Activated naive CD8-positive, alpha-beta T cell treated with anti-CD3 and anti-CD28 coated beads for 36 hours (primary cell): ENCODE measurements around the gene ST3GAL2. TPM values are rescaled to one million over a fixed set of nuclear protein-coding genes. Genes with fewer than 3 reads are reported as not detected.
A peak's percentile ranks its signal among the peaks of the same experiment; 100 is the strongest.

Experiments
- DNase-seq: peaks from one replicate; pipeline ENCODE4 v3.0.0; 2021
- H3K27ac Mint-ChIP-seq: one replicate; pipeline ENCODE4 v1.8.0; 2022; ENCODE audit warnings: mild to moderate bottlenecking, moderate library complexity, mixed read lengths
- H3K27me3 Mint-ChIP-seq: one replicate; pipeline ENCODE4 v1.8.0; 2022; ENCODE audit warnings: mild to moderate bottlenecking, mixed read lengths
- H3K36me3 Mint-ChIP-seq: one replicate; pipeline ENCODE4 v1.8.0; 2021; ENCODE audit warnings: mild to moderate bottlenecking, mixed read lengths
- H3K4me1 Mint-ChIP-seq: one replicate; pipeline ENCODE4 v1.8.0; 2021; ENCODE audit warnings: mixed read lengths
- H3K4me3 Mint-ChIP-seq: one replicate; pipeline ENCODE4 v1.8.0; 2022; ENCODE audit warnings: mild to moderate bottlenecking, moderate library complexity, mixed read lengths
- H3K9me3 Mint-ChIP-seq: one replicate; pipeline ENCODE4 v1.8.0; 2022; ENCODE audit warnings: mixed read lengths
- total RNA-seq, 2 experiments: library from RNA; stranded (reverse); gene quantifications; one replicate each; pipeline ENCODE4 v1.2.3, GENCODE V29; 2021

The ST3GAL2 gene, protein sequence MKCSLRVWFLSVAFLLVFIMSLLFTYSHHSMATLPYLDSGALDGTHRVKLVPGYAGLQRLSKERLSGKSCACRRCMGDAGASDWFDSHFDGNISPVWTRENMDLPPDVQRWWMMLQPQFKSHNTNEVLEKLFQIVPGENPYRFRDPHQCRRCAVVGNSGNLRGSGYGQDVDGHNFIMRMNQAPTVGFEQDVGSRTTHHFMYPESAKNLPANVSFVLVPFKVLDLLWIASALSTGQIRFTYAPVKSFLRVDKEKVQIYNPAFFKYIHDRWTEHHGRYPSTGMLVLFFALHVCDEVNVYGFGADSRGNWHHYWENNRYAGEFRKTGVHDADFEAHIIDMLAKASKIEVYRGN
- 10 to 100 TPM; 21.5 to 23.3 TPM for total RNA-seq

DNA sequence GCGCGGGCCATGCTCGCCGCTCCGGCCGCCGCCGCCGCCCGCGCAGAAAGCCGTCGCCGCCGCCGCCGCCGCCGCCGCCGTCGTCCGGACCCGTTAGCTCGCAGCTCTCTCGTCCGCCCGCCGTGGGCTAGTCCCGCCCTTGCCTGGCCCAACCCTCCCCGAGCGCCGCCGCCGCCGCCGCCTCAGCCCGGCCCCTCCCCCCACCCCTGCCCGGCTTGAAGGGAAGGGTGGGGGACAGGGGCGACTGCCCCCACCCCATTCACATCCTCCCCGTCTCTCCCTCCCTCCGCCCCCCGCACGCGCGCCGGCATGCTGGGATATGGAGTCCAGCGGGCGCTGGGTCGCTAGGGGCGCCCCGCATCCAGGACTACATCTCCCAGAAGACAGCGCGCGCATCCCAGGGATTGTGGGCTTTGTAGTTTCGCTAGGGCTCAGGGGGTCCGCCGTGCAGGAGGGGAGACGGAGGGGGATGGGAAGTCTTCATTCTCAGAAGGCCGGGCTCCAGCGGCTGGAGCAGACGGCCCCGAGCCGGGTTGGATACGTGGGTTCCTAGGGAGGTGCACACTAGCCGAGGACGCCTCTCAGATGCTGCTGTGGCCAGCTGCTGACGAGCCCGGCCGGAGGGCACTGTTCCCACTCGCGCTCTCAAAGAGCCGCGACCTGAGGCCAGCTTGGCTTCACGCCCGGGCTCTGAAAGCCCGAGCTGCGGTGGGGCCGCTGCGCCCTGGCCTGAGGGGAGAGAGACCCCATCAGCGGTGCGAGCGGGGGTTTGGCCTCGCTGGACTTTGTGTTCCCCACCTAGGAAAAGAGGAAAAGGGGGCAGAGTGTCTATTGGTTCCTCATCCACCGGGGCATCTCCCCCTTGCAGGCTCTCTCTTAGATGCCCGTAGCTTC is at the start of gene ST3GAL2:
TSS of gene ST3GAL2 (minus strand) at position 132 of the 894 bp plus-strand sequence. CDS start 40,570 bp downstream, outside the sequence.
- Mint-ChIP-seq H3K4me1 (peaks cover 30% of the 10 kb centered on the region), H3K9me3 (no peaks in the 10 kb centered on the region), H3K36me3 (peaks cover 2% of the 10 kb centered on the region), H3K4me3 (peak within 1 kb of the TSS; percentile 96), H3K27ac (peak within 1 kb of the TSS; percentile 81), H3K27me3 (no peaks in the 10 kb centered on the region)
- peak; percentile 94 for DNase-seq

DNA sequence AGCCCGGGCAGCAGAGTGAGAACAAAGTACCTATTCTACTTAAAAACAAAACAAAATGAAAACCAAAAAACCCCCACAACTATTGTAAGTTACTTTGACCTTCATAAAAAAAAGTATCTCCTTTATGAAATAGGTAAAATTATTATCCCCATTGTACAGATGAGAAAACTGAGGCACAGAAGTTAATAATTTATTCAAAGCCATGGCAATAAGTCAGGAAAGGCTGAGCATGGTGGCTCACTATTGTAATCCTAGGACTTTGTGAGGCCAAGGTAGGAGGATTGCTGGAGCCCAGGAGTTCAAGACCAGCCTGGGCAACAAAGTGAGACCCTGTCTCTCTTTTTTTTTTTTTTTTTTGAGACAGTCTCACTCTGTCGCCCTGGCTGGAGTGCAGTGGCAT is 46.0 kb upstream of the ST3GAL2 start:
- Mint-ChIP-seq H3K27me3 (no peaks in the 10 kb centered on the region), H3K9me3 (no peaks in the 10 kb centered on the region), H3K4me3 (no peak overlapping the region), H3K36me3 (peaks cover 2% of the 10 kb centered on the region), H3K4me1 (no peaks in the 10 kb centered on the region), H3K27ac (no peak overlapping the region)
- DNase-seq: no peak

DNA sequence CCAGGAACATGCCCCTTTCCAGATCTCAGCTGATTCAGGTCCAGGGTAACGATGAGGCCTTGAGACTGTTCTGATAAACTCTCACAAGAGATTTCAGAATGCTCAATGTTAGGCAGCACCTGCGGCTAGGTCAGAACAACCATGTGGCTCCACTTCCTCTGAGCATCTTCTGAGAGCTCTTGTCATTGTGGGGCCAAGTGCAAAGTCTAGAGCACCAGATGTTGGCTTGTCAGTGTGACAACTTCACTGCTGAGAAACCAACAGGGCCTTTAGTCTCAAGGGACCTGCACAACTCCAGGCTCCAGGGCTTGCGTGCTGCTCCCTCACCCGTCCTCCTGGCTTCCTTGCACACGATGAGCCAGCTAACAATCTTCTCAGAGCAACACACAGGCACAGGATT is 44.5 kb upstream of the ST3GAL2 start:
- Mint-ChIP-seq H3K9me3 (no peaks in the 10 kb centered on the region), H3K36me3 (peaks cover 2% of the 10 kb centered on the region), H3K4me3 (no peak overlapping the region), H3K27ac (peak overlapping the region; percentile 34), H3K4me1 (peaks cover 2% of the 10 kb centered on the region), H3K27me3 (no peaks in the 10 kb centered on the region)
- no peak for DNase-seq

DNA sequence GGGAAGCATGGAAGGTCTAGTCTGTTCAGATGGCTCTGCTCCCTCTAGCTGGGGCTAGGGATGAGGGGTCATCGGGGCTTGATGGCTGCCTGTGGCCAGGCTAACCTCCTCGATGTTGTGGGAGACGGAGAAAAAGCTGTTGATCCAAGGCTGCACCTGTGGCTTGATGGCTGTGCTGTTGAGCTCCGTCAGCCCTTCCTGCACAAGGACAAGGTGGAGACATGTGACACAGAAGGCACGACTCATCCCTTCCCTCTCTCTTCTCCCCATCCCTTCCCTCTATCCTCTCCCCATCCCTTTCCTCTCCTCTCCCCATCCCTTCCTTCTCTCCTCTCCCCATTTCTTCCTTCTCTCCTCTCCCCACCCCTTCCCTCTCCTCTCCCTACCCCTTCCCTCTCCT is 43.7 kb upstream of the ST3GAL2 start:
- Mint-ChIP-seq H3K36me3 (peaks cover 5% of the 10 kb centered on the region), H3K4me3 (no peak overlapping the region), H3K27ac (no peak overlapping the region), H3K4me1 (peaks cover 6% of the 10 kb centered on the region), H3K9me3 (no peaks in the 10 kb centered on the region), H3K27me3 (no peaks in the 10 kb centered on the region)
- DNase-seq: no peak

DNA sequence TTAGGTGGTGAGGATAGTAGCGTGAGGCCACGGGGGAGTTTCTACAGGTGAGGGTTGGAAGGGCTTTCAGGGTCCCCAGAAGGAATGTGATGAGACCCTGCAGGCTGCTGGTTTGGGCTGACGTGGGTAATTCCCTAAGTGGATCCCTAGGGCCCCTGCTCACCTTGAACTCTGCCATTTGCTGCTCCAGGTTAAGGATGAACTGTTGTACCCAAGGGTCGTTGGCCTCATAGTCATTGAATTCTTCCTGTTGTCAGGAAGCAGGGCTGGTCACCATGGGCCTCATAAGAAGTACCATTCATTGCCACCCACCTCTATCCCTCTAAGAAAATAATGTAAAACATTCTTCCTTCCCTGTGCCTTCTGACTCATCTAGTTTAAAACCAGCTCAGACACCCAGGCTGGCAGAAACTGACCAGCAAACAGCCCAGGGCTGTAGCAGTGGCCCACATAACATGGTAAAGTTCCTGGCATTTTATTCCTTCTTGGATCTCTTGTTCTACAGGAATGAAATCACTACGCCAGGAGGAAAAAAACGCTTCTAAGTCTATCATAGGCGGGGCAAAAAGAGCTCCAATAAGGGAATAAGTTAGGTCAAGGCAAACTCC is 43.1 kb upstream of the ST3GAL2 start:
- peaks cover 7% of the 10 kb centered on the region for H3K36me3 Mint-ChIP-seq
- no peak overlapping the region for H3K4me3 Mint-ChIP-seq
- H3K9me3 Mint-ChIP-seq: no peaks in the 10 kb centered on the region
- peak overlapping the region; percentile 10 for H3K27ac Mint-ChIP-seq
- peaks cover 11% of the 10 kb centered on the region for H3K4me1 Mint-ChIP-seq
- DNase-seq: no peak
- H3K27me3 Mint-ChIP-seq: no peaks in the 10 kb centered on the region

DNA sequence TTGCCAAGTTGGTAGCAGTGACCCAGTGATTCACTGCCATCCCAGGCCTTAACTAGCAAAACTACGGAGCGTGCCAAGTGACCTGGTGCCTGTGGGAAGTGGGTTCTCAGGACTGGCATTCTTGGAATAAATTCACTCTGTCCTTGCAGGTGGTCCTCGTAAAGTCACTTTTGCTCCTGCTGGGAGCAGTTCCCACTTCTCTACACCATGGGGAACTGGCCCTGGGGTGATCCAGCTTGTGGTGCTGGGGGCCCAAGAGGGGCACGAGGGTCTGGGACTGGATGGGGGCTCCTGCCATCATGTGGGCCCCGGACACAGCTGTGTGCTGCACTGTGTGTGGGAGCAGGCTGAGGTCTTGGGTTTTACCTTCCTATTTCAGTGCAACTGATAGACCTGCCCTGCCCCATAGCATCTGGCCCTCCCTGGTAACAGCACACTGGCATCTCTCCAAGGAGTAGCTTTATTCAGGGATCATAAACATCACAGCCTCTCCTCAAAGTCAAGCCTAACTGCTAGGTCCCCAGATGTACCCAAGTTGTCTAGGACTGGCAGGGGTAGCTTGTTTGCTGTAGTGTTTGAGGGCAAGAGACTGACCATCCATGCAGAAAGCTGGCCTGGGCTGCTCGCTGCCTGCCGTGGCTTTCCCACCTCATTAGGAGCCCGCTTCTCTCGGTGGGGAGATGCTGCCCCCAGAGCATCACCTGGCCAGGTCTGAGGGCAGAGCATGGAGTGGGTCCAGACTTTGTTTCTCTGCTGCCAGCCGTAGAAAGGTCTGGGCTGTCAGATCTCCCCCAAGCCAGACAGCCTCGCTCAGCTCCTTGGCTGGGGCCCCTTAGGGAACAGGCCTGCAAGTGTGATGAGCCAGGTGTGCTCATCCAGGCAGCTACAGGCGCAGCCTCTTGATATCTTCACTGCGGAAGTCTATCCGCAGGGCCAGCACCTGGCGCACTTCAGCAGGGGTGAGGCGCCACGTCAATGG is 41.5 kb upstream of the ST3GAL2 start:
- Mint-ChIP-seq H3K36me3 (peaks cover 7% of the 10 kb centered on the region), H3K4me1 (peaks cover 18% of the 10 kb centered on the region), H3K27me3 (no peaks in the 10 kb centered on the region), H3K27ac (no peak overlapping the region), H3K9me3 (no peaks in the 10 kb centered on the region), H3K4me3 (no peak overlapping the region)
- DNase-seq: no peak

DNA sequence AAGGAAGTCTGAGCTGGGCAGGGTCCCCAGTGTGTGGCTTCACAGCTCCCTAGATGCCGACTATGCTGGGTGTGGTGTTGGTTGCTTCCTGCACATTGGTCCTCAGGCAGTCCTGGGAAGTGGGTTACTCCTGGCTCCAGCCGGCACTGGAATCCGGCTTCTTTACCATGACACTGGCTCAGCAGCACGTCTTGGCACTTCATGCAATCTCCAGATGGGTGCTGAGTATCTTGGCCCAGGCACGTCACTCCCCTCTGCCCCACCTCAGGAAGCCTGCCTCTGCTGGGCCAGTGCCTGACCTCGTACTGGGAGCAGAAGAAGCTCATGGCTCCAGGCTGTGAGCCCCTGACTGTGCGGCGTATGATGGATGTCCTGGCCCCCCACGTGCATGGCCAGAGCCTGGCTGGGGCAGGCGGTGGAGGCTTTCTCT is 40.0 kb upstream of the ST3GAL2 start:
- no peak for DNase-seq
- Mint-ChIP-seq H3K36me3 (peaks cover 7% of the 10 kb centered on the region), H3K27ac (peak overlapping the region; percentile 62), H3K27me3 (no peaks in the 10 kb centered on the region), H3K4me3 (no peak overlapping the region), H3K9me3 (no peaks in the 10 kb centered on the region), H3K4me1 (peaks cover 18% of the 10 kb centered on the region)

DNA sequence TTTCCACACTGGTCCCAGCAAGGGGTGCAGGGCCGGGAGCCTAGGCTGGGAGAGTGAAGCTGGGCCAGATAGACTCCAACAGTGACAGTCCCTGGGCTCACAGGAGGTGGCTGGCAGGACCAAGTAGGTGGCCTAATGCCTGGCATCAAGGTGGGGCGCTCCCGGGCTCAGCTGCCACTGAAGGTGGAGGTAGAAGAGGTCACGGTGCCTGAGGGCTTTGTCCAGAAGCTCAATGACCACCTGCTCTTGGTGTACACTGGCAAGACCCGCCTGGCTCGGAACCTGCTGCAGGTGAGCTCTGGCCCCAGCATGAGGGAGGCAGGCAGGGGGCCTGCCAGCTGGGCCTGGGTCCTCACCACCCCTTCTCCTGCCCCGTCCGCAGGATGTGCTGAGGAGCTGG is 39.3 kb upstream of the ST3GAL2 start:
- Mint-ChIP-seq H3K9me3 (no peaks in the 10 kb centered on the region), H3K27me3 (no peaks in the 10 kb centered on the region), H3K27ac (peak overlapping the region; percentile 92), H3K36me3 (peaks cover 7% of the 10 kb centered on the region), H3K4me3 (no peak overlapping the region), H3K4me1 (peaks cover 18% of the 10 kb centered on the region)
- no peak for DNase-seq

DNA sequence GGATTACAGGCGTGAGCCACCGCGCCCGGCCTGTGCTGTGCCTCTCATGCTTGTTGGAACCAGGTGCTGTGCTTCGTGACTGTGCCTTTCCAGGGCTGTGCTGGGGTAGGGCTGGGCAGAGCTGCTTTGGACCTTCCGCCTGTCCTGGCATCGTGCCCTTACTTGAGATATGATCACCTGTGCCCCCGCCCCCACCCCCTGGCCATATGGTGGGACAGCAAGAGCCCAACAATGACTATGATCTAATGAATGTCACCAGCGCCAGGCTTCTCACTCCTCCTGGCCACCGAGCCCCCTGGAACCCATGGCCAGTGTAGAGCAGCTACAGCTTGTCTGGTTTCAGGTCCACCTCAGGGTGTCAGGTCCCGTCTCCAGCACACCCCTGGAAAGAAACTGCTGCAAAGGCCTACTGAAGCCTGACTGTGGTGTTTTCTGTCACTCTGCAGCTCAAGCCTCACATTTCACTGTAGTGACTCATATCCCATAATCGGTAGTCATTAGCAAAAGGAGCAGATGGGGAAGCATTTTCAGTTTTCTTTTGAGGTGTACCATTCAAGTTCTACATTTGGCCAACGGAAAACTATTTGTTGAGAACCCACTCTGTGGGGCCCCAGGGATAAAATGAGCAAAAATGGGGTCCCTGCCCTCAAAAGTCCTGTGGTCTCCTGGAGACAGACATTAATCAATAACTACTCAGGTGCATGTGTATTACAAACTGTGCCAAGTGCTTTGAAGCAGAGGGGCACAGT is 37.5 kb upstream of the ST3GAL2 start:
- no peak overlapping the region for H3K4me3 Mint-ChIP-seq
- peaks cover 18% of the 10 kb centered on the region for H3K4me1 Mint-ChIP-seq
- H3K27ac Mint-ChIP-seq: peak overlapping the region; percentile 92
- no peaks in the 10 kb centered on the region for H3K9me3 Mint-ChIP-seq
- H3K27me3 Mint-ChIP-seq: no peaks in the 10 kb centered on the region
- peaks cover 7% of the 10 kb centered on the region for H3K36me3 Mint-ChIP-seq
- DNase-seq: peak; percentile 72

DNA sequence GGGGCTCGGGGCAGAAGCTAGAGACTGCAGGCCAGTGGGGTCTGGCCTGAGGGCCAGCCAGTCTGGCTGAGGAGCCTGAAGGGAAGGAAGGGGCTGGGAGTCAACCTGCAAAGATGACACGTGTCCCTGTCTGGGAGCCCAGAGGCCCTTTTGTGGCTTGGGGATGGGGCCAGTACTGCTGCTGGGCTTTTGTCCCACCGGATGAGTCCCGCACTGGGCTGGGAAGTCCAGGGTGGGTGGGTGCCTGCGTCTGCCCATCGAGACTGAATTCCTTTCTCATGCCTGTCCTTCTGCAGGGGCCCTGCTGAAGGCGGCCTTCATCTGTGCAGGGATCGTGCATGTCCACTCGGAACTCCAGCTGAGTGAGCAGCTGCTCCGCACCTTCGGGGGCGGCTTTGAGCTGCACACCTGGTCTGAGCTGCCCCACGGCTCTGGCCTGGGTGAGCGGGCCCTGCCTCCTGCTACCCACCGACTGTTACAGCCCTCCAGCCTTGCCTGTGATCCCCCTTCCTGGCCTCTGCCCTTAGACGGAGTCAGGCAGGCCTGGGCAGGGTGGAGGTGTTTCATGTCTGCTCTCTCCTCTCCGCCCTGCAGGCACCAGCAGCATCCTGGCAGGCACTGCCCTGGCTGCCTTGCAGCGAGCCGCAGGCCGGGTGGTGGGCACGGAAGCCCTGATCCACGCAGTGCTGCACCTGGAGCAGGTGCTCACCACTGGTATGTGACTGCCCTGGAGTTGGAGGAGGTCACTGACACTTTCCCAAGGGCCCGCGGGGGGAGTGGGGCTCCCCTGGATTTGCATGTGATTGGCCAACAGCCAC is 36.4 kb upstream of the ST3GAL2 start:
- no peaks in the 10 kb centered on the region for H3K9me3 Mint-ChIP-seq
- H3K4me3 Mint-ChIP-seq: no peak overlapping the region
- no peak for DNase-seq
- peak overlapping the region; percentile 92 for H3K27ac Mint-ChIP-seq
- peaks cover 7% of the 10 kb centered on the region for H3K36me3 Mint-ChIP-seq
- H3K27me3 Mint-ChIP-seq: no peaks in the 10 kb centered on the region
- peaks cover 18% of the 10 kb centered on the region for H3K4me1 Mint-ChIP-seq

DNA sequence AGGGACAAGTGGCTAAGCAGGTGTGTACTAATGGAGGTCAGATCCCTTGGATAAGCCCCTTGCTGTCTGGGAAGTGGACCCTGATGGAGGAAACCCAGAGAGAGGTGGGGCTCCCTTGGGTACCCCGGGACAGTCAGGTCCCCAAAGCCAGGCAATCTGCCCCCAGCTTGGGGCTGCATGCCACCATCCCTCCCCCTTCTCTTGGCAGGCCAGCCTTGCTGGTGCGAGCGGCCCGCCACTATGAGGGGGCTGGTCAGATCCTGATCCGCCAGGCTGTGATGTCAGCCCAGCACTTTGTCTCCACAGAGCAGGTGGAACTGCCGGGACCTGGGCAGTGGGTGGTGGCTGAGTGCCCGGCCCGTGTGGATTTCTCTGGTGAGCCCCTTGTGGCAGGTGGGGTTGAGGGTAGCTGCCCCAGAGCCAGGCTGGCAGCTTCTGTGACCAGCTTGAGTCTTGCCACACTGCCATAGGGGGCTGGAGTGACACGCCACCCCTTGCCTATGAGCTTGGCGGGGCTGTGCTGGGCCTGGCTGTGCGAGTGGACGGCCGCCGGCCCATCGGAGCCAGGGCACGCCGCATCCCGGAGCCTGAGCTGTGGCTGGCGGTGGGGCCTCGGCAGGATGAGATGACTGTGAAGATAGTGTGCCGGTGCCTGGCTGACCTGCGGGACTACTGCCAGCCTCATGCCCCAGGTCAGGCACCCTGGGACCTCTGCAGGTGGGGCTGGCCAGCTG is 35.6 kb upstream of the ST3GAL2 start:
- no peak for DNase-seq
- Mint-ChIP-seq H3K27ac (no peak overlapping the region), H3K9me3 (no peaks in the 10 kb centered on the region), H3K4me3 (no peak overlapping the region), H3K36me3 (peaks cover 7% of the 10 kb centered on the region), H3K27me3 (no peaks in the 10 kb centered on the region), H3K4me1 (peaks cover 18% of the 10 kb centered on the region)

DNA sequence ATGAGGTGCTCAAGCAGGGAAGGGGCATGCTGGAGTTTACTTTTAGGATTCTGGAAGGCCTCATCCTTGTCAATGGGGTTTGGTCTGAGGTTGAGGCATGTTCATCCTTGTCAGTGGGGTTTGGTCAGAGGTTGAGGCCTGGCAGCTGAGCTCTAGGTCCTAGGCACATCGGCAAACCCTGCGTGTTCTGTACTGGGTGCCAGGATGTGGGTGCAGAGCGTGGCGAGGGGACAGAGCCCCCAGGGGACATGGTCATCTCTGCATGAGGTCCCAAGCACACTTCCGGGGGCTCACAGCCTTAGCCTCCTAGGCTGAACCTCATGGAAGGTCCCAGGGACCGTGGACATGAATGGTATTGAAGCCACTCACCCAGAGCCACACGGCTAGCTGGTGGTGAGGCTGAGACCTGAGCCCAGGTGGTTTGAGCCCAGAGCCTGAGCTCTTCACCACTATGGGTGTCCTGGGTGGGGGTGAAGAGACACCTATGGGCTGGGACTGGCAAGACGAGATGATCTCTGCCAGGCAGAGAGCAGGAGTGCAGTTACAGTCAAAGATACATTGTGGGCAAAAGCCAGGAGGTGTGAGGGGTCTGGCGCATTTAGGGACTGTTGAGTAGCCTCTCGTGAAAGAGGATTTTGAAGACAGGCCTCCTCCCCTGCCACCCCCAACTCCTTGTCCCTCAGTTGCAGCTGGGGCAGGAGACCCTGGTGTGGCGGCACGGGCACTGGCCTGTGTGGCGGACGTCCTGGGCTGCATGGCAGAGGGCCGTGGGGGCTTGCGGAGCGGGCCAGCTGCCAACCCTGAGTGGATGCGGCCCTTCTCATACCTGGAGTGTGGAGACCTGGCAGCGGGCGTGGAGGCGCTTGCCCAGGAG is 34.8 kb upstream of the ST3GAL2 start:
- Mint-ChIP-seq H3K9me3 (no peaks in the 10 kb centered on the region), H3K27ac (no peak overlapping the region), H3K27me3 (no peaks in the 10 kb centered on the region), H3K4me1 (peaks cover 15% of the 10 kb centered on the region), H3K36me3 (peaks cover 7% of the 10 kb centered on the region), H3K4me3 (no peak overlapping the region)
- DNase-seq: no peak
